Measurements from ENCODE around the gene C12orf60.

GRCh38 chr12:14810167-14810952 is 6.9 kb downstream of the C12orf60 start:
- no peak for TF ChIP-seq ATF3 (CRISPR knock-in tag; conservative IDR thresholded peaks at IDR 0.05)
- TF ChIP-seq, protein P1, sequence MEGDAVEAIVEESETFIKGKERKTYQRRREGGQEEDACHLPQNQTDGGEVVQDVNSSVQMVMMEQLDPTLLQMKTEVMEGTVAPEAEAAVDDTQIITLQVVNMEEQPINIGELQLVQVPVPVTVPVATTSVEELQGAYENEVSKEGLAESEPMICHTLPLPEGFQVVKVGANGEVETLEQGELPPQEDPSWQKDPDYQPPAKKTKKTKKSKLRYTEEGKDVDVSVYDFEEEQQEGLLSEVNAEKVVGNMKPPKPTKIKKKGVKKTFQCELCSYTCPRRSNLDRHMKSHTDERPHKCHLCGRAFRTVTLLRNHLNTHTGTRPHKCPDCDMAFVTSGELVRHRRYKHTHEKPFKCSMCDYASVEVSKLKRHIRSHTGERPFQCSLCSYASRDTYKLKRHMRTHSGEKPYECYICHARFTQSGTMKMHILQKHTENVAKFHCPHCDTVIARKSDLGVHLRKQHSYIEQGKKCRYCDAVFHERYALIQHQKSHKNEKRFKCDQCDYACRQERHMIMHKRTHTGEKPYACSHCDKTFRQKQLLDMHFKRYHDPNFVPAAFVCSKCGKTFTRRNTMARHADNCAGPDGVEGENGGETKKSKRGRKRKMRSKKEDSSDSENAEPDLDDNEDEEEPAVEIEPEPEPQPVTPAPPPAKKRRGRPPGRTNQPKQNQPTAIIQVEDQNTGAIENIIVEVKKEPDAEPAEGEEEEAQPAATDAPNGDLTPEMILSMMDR (IDR thresholded peaks at IDR 0.05), result no peak
- TF ChIP-seq ESRRA (CRISPR knock-in tag; IDR thresholded peaks at IDR 0.05; ENCODE audit: borderline replicate concordance), result no peak
- TF ChIP-seq CREM (CRISPR knock-in tag; IDR thresholded peaks at IDR 0.05), result no peak
- no peak for TF ChIP-seq TCF7 (CRISPR knock-in tag; IDR thresholded peaks at IDR 0.05; ENCODE audit: low read depth)
